Neural progenitor cell (in vitro differentiated cells): ENCODE measurements around the gene HDAC5. TPM values are rescaled to one million over a fixed set of nuclear protein-coding genes. Genes with fewer than 3 reads are reported as not detected.

Experiments used
- DNase-seq: peaks from one replicate; pipeline ENCODE4 v3.0.0-alpha.2; 2016; ENCODE audit warnings: low spot score
- H2AFZ ChIP-seq: fragments of 200-600 bp; sonication (generic); replicated peaks from 2 replicates; pipeline ENCODE4 v1.6.1; 2016; ENCODE audit warnings: antibody characterized with exemption
- H3F3A ChIP-seq: fragments of 200-600 bp; sonication (generic); 2 replicates; pipeline ENCODE4 v1.6.1; 2016; ENCODE audit warnings: antibody characterized with exemption, low read depth
- H3K27ac ChIP-seq: fragments of 200-600 bp; sonication (generic); 2 replicates; pipeline ENCODE4 v1.5.1; 2016; ENCODE audit warnings: mild to moderate bottlenecking
- H3K27me3 ChIP-seq: fragments of 200-600 bp; sonication (generic); 2 replicates; pipeline ENCODE4 v1.6.1; 2016; ENCODE audit warnings: mild to moderate bottlenecking, moderate library complexity
- H3K36me3 ChIP-seq: fragments of 200-600 bp; sonication (generic); 2 replicates; pipeline ENCODE4 v1.5.1; 2016
- H3K4me1 ChIP-seq: fragments of 200-600 bp; sonication (generic); 2 replicates; pipeline ENCODE4 v1.6.1; 2016; ENCODE audit warnings: mixed run types
- H3K4me2 ChIP-seq: fragments of 200-600 bp; sonication (generic); 2 replicates; pipeline ENCODE4 v1.6.1; 2016
- H3K4me3 ChIP-seq: fragments of 200-600 bp; sonication (generic); 2 replicates; pipeline ENCODE4 v1.5.1; 2016
- H3K79me2 ChIP-seq: fragments of 200-600 bp; sonication (generic); 2 replicates; pipeline ENCODE4 v1.6.1; 2016; ENCODE audit warnings: low read depth
- H3K9ac ChIP-seq: fragments of 200-600 bp; sonication (generic); 2 replicates; pipeline ENCODE4 v1.6.1; 2016
- H3K9me3 ChIP-seq: fragments of 200-600 bp; sonication (generic); 2 replicates; pipeline ENCODE4 v1.5.1; 2016; ENCODE audit warnings: low read depth
- H4K20me1 ChIP-seq: fragments of 200-600 bp; sonication (generic); 2 replicates; pipeline ENCODE4 v1.6.1; 2016; ENCODE audit warnings: low read depth
- H3K27ac Mint-ChIP-seq: 3 replicates; pipeline ENCODE4 v1.8.0; 2021; ENCODE audit warnings: mixed read lengths
- H3K27me3 Mint-ChIP-seq: 2 replicates; pipeline ENCODE4 v1.8.0; 2022; ENCODE audit warnings: low read depth, mild to moderate bottlenecking, inconsistent platforms, moderate library complexity, mixed read lengths; ENCODE audit not compliant: insufficient read depth
- H3K36me3 Mint-ChIP-seq: 3 replicates; pipeline ENCODE4 v1.8.0; 2021; ENCODE audit warnings: mixed read lengths
- H3K4me1 Mint-ChIP-seq: 3 replicates; pipeline ENCODE4 v1.8.0; 2021; ENCODE audit warnings: mixed read lengths
- H3K4me3 Mint-ChIP-seq: 3 replicates; pipeline ENCODE4 v1.8.0; 2021; ENCODE audit warnings: mild to moderate bottlenecking, moderate library complexity, mixed read lengths
- H3K9me3 Mint-ChIP-seq: 3 replicates; pipeline ENCODE4 v1.8.0; 2020; ENCODE audit warnings: mixed read lengths
- EZH2 ChIP-seq: fragments of 200-600 bp; sonication (generic); IDR thresholded peaks from 2 replicates; pipeline ENCODE4 v1.6.1; 2017; ENCODE audit warnings: antibody characterized with exemption, mild to moderate bottlenecking, moderate library complexity
- EZH2phosphoT487 ChIP-seq: fragments of 200-600 bp; sonication (generic); IDR thresholded peaks from 2 replicates; pipeline ENCODE4 v1.6.1; 2017; ENCODE audit warnings: antibody characterized with exemption
- total RNA-seq: library from RNA; depleted of rRNA; stranded (reverse); fragments of >200 nt; gene quantifications from 2 replicates; pipeline ENCODE4 v1.2.3, GENCODE V29; 2015; ENCODE audit warnings: low replicate concordance
- TF ChIP-seq, protein P1 (sequence below): fragments of 200-600 bp; sonication (generic); IDR thresholded peaks from 2 replicates; pipeline ENCODE4 v1.5.1; 2017; ENCODE audit warnings: antibody characterized with exemption, mild to moderate bottlenecking

Gene HDAC5
- total RNA-seq, 1 donor from 2014 or later, result 23.6 TPM

DNA sequence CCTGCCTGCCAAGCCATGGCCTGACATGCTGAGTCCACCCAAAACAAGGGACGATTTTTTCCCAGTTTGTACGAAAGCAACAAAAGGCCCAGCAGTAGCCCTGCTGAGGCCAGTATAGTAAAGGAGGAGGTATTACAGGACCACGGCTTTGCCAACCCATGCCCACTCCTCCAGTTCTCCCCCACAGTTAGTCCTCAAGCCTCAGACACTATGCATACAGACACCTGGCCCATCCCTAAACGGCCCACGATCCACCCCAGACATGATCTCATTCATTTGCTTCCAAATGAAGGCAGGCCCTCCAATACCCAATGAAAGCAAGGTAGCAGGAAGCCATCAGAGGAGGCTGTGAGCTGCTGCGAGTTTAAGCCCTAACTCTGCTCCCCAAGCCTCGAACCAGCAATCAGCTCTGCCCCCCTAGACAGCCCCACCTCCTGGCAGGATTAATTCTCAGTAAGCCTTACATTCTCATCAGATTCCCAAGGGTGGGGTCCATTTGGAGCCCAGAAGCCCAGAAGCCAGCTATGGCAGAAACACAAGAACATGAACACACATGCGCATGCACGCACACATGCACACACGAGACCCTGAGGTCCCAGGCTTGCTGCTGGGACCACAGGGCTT lies 4.9 kb downstream of the HDAC5 start:
- H3K9me3 Mint-ChIP-seq, result no peaks in the 10 kb centered on the region
- H3K4me1 ChIP-seq, result peaks cover 36% of the 10 kb centered on the region
- peaks cover 6% of the 10 kb centered on the region for H3K27me3 Mint-ChIP-seq
- H3K27ac ChIP-seq, result no peak overlapping the region
- H3F3A ChIP-seq, result peaks cover 36% of the 10 kb centered on the region
- H3K36me3 ChIP-seq, result no peaks in the 10 kb centered on the region
- H4K20me1 ChIP-seq, result peaks cover 92% of the 10 kb centered on the region
- H3K36me3 Mint-ChIP-seq, result peaks cover 3% of the 10 kb centered on the region
- peak overlapping the region; percentile 16 for H3K4me2 ChIP-seq
- H3K9ac ChIP-seq, result no peak overlapping the region
- H2AFZ ChIP-seq, result no peak overlapping the region
- TF ChIP-seq, protein P1, sequence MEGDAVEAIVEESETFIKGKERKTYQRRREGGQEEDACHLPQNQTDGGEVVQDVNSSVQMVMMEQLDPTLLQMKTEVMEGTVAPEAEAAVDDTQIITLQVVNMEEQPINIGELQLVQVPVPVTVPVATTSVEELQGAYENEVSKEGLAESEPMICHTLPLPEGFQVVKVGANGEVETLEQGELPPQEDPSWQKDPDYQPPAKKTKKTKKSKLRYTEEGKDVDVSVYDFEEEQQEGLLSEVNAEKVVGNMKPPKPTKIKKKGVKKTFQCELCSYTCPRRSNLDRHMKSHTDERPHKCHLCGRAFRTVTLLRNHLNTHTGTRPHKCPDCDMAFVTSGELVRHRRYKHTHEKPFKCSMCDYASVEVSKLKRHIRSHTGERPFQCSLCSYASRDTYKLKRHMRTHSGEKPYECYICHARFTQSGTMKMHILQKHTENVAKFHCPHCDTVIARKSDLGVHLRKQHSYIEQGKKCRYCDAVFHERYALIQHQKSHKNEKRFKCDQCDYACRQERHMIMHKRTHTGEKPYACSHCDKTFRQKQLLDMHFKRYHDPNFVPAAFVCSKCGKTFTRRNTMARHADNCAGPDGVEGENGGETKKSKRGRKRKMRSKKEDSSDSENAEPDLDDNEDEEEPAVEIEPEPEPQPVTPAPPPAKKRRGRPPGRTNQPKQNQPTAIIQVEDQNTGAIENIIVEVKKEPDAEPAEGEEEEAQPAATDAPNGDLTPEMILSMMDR, result no peak
- TF ChIP-seq EZH2phosphoT487, result no peak
- no peak for TF ChIP-seq EZH2
- H3K4me1 Mint-ChIP-seq, result peaks cover 40% of the 10 kb centered on the region
- H3K4me3 ChIP-seq, result no peak overlapping the region
- no peaks in the 10 kb centered on the region for H3K9me3 ChIP-seq
- peak; percentile 65 for DNase-seq
- H3K27me3 ChIP-seq, result peaks cover 4% of the 10 kb centered on the region
- H3K79me2 ChIP-seq, result peaks cover 42% of the 10 kb centered on the region
- no peak overlapping the region for H3K27ac Mint-ChIP-seq
- H3K4me3 Mint-ChIP-seq, result peak overlapping the region; percentile 61

- H3K9me3 Mint-ChIP-seq, result no peaks in the 10 kb centered on the region
- H3K4me1 ChIP-seq, result peaks cover 33% of the 10 kb centered on the region
- H3K36me3 ChIP-seq, result no peaks in the 10 kb centered on the region
- H3K9me3 ChIP-seq, result no peaks in the 10 kb centered on the region
- no peak overlapping the region for H3K4me3 Mint-ChIP-seq
- H3K4me1 Mint-ChIP-seq, result peaks cover 35% of the 10 kb centered on the region
- no peak overlapping the region for H3K27ac Mint-ChIP-seq
- H2AFZ ChIP-seq, result no peak overlapping the region
- no peak overlapping the region for H3K9ac ChIP-seq
- DNase-seq, result no peak
- H3K79me2 ChIP-seq, result peaks cover 33% of the 10 kb centered on the region
- peaks cover 97% of the 10 kb centered on the region for H4K20me1 ChIP-seq
- peaks cover 2% of the 10 kb centered on the region for H3K27me3 Mint-ChIP-seq
- peaks cover 3% of the 10 kb centered on the region for H3K36me3 Mint-ChIP-seq
- no peak for TF ChIP-seq EZH2
- TF ChIP-seq EZH2phosphoT487, result no peak
- TF ChIP-seq, protein P1, result no peak
- no peak overlapping the region for H3K27ac ChIP-seq
- no peaks in the 10 kb centered on the region for H3K27me3 ChIP-seq
- no peak overlapping the region for H3K4me3 ChIP-seq
- peaks cover 27% of the 10 kb centered on the region for H3F3A ChIP-seq
- no peak overlapping the region for H3K4me2 ChIP-seq
Observed at GRCh38 chr17:44117351-44117750, 6.1 kb downstream of the HDAC5 start.

- no peak overlapping the region for H2AFZ ChIP-seq
- H3K4me3 Mint-ChIP-seq, result no peak overlapping the region
- peaks cover 96% of the 10 kb centered on the region for H4K20me1 ChIP-seq
- no peak for TF ChIP-seq EZH2phosphoT487
- TF ChIP-seq, protein P1, result peak; percentile 73
- no peak overlapping the region for H3K27ac ChIP-seq
- H3K27me3 ChIP-seq, result no peaks in the 10 kb centered on the region
- H3K9me3 Mint-ChIP-seq, result no peaks in the 10 kb centered on the region
- peaks cover 27% of the 10 kb centered on the region for H3K4me1 ChIP-seq
- peaks cover 11% of the 10 kb centered on the region for H3F3A ChIP-seq
- H3K36me3 Mint-ChIP-seq, result peaks cover 3% of the 10 kb centered on the region
- no peaks in the 10 kb centered on the region for H3K36me3 ChIP-seq
- H3K9ac ChIP-seq, result no peak overlapping the region
- H3K27me3 Mint-ChIP-seq, result peaks cover 2% of the 10 kb centered on the region
- H3K9me3 ChIP-seq, result no peaks in the 10 kb centered on the region
- H3K79me2 ChIP-seq, result peaks cover 30% of the 10 kb centered on the region
- peak overlapping the region; percentile 60 for H3K27ac Mint-ChIP-seq
- H3K4me3 ChIP-seq, result no peak overlapping the region
- H3K4me2 ChIP-seq, result no peak overlapping the region
- DNase-seq, result peak; percentile 63
- peaks cover 34% of the 10 kb centered on the region for H3K4me1 Mint-ChIP-seq
Observed at GRCh38 chr17:44115585-44116415, 7.6 kb downstream of the HDAC5 start.
